Measurements from ENCODE around the gene KRTAP10-6.
"Not testable (repeated sequence)": the region's sequence is repeated elsewhere in the genome, so short reads cannot be mapped to it uniquely, and the experiment has no call there.

GRCh38 chr21:44580231-44580821, 12.0 kb downstream of the KRTAP10-6 start, which contains the start of gene KRTAP10-5:
- TF ChIP-seq POLR2A (IDR thresholded peaks at IDR 0.05); POLR2AphosphoS5 (IDR thresholded peaks at IDR 0.05); CTCF (IDR thresholded peaks at IDR 0.05 in 8 of 11, conservative IDR thresholded peaks at IDR 0.05 in 3 of 11): not testable (repeated sequence)
